ENCODE data around the gene PRRX2.
A peak's percentile ranks its signal among the peaks of the same experiment; 100 is the strongest.

Gene PRRX2

GRCh38 chr9:129724456-129725190 is 59.2 kb downstream of the PRRX2 start:
- no peak for TF ChIP-seq CTCF (IDR thresholded peaks at IDR 0.05; ENCODE audit: borderline replicate concordance, insufficient read depth, low read depth, low read length)
- H3K4me3 ChIP-seq (ENCODE audit: low read depth, low read length), result no peak overlapping the region

- no peak for TF ChIP-seq CTCF (IDR thresholded peaks at IDR 0.05; ENCODE audit: borderline replicate concordance, insufficient read depth, low read depth, low read length)
- H3K4me3 ChIP-seq (ENCODE audit: low read depth, low read length), result no peak overlapping the region
Observed at GRCh38 chr9:129725795-129726251, 60.4 kb downstream of the PRRX2 start.

- TF ChIP-seq CTCF (IDR thresholded peaks at IDR 0.05; ENCODE audit: borderline replicate concordance, insufficient read depth, low read depth, low read length), result peak; percentile 87
- no peak overlapping the region for H3K4me3 ChIP-seq (ENCODE audit: low read depth, low read length)
Observed at GRCh38 chr9:129726322-129727160, 61.1 kb downstream of the PRRX2 start.

- TF ChIP-seq CTCF (IDR thresholded peaks at IDR 0.05; ENCODE audit: borderline replicate concordance, insufficient read depth, low read depth, low read length), result no peak
- H3K4me3 ChIP-seq (ENCODE audit: low read depth, low read length), result no peak overlapping the region
Observed at GRCh38 chr9:129728744-129729143, 63.3 kb downstream of the PRRX2 start.

GRCh38 chr9:129731477-129732085 is 66.1 kb downstream of the PRRX2 start:
- H3K4me3 ChIP-seq (ENCODE audit: low read depth, low read length), result no peak overlapping the region
- no peak for TF ChIP-seq CTCF (IDR thresholded peaks at IDR 0.05; ENCODE audit: borderline replicate concordance, insufficient read depth, low read depth, low read length)

GRCh38 chr9:129732100-129732499 is 66.7 kb downstream of the PRRX2 start:
- no peak overlapping the region for H3K4me3 ChIP-seq (ENCODE audit: low read depth, low read length)
- TF ChIP-seq CTCF (IDR thresholded peaks at IDR 0.05; ENCODE audit: borderline replicate concordance, insufficient read depth, low read depth, low read length), result no peak

Measured in GM12875 (cell line).